ENCODE results near the gene PGAM5. TPM values are rescaled to one million over a fixed set of nuclear protein-coding genes. Genes with fewer than 3 reads are reported as not detected.

The PGAM5 gene
- total and polyA plus RNA-seq, 2 of the 13 experiments (the other 11 are each of a cell fraction or from before 2014, with no cell fraction given) = 18.0 to 77.9 TPM

- DNase-seq (ENCODE audit: low spot score) (no peak), ATAC-seq (no peak), FAIRE-seq (no peak)
- Histone ChIP-seq H3K4me1 (ENCODE audit: insufficient read depth, low read length) (peaks cover 8% of the 10 kb centered on the region), H3K9me3 (ENCODE audit: low read length) (no peaks in the 10 kb centered on the region), H3K4me2 (ENCODE audit: low read depth, low read length) (no peak overlapping the region), H3K4me3 (replicated peaks in 1 of 3; ENCODE audit: insufficient read depth in 1 of 3, low read depth in 2 of 3, low read length in 3 of 3) (no peak overlapping the region), H3K36me3 (replicated peaks in 1 of 2; ENCODE audit: control insufficient read depth in 1 of 2, insufficient read depth in 2 of 2, low read length in 2 of 2) (peaks cover 0 to 6% of the 10 kb centered on the region in 2 experiments; a peak in 2 of 5 replicates), H3K79me2 (ENCODE audit: insufficient read depth, low read length) (peaks cover 9% of the 10 kb centered on the region), H2AFZ (ENCODE audit: low read length) (no peak overlapping the region), H3K27me3 (ENCODE audit: control insufficient read depth in 1 of 2, insufficient read depth in 2 of 2, low read length in 2 of 2) (no peaks in the 10 kb centered on the region; a peak in 1 of 5 replicates), H3K9ac (ENCODE audit: insufficient read depth, low read depth, low read length) (no peak overlapping the region), H3K27ac (ENCODE audit: extremely low read length, insufficient read depth, low read length) (no peak overlapping the region), H4K20me1 (ENCODE audit: insufficient read depth, low read length) (peaks cover 7% of the 10 kb centered on the region)
- intact Hi-C loops (cut with micrococcal nuclease; ENCODE audit: unreplicated experiment) = no loop called here
- in situ Hi-C loops (cut with HindIII; ENCODE audit: extremely low pct_ligation_motif_present, low pct_unique_long_range_greater_than_20kb) = no loop called here
- ChIA-PET POLR2A (no interaction called here), CTCF (ENCODE audit: low intra/inter-chr PET ratio, low total read pairs) (no interaction called here)
- no TSS peak for BruUV-seq (replicated peaks)
- 88% methylated on average over 11 of the region's 11 CpGs for whole genome bisulfite sequencing (ENCODE audit: low lambda C conversion rate)
- no peak for TF ChIP-seq SNAPC5 (CRISPR knock-in tag; IDR thresholded peaks at IDR 0.05; ENCODE audit: borderline replicate concordance)
- TF ChIP-seq RERE (CRISPR knock-in tag; IDR thresholded peaks at IDR 0.05; ENCODE audit: low read depth) = no peak
- no peak for TF ChIP-seq SOX13 (IDR thresholded peaks at IDR 0.05)
- TF ChIP-seq SOX13 (CRISPR knock-in tag; conservative IDR thresholded peaks at IDR 0.05 in 1 of 2, IDR thresholded peaks at IDR 0.05 in 1 of 2) = no peak
- no peak for TF ChIP-seq ZNF879 (CRISPR knock-in tag; IDR thresholded peaks at IDR 0.05)
- TF ChIP-seq ZNF34 (CRISPR knock-in tag; IDR thresholded peaks at IDR 0.05; ENCODE audit: borderline replicate concordance) = no peak
- no peak for TF ChIP-seq ZMYM2 (CRISPR knock-in tag; IDR thresholded peaks at IDR 0.05)
- TF ChIP-seq PRMT3 (CRISPR knock-in tag; IDR thresholded peaks at IDR 0.05; ENCODE audit: borderline replicate concordance, low read depth) = no peak
- no peak for TF ChIP-seq KLF12 (CRISPR knock-in tag; IDR thresholded peaks at IDR 0.05; ENCODE audit: borderline replicate concordance)
- no peak for TF ChIP-seq LCORL (IDR thresholded peaks at IDR 0.05)
- no peak for TF ChIP-seq LCORL (CRISPR knock-in tag; IDR thresholded peaks at IDR 0.05)
- no peak for TF ChIP-seq CEBPB (IDR thresholded peaks at IDR 0.05; ENCODE audit: borderline replicate concordance, low read depth, low read length)
- no peak for TF ChIP-seq ZNF883 (CRISPR knock-in tag; IDR thresholded peaks at IDR 0.05; ENCODE audit: not compliant biosample characterization)
- TF ChIP-seq ZNF75D (CRISPR knock-in tag; IDR thresholded peaks at IDR 0.05; ENCODE audit: borderline replicate concordance) = no peak
- no peak for TF ChIP-seq ZNF562 (CRISPR knock-in tag; IDR thresholded peaks at IDR 0.05; ENCODE audit: borderline replicate concordance)
- TF ChIP-seq HNF4A (CRISPR knock-in tag; IDR thresholded peaks at IDR 0.05) = no peak
Observed at GRCh38 chr12:132765361-132765760, 54.7 kb downstream of the PGAM5 start.
